ENCODE data around the gene PFKL. TPM values are rescaled to one million over a fixed set of nuclear protein-coding genes. Genes with fewer than 3 reads are reported as not detected.
A peak's percentile ranks its signal among the peaks of the same experiment; 100 is the strongest.
"Not testable (repeated sequence)": the region's sequence is repeated elsewhere in the genome, so short reads cannot be mapped to it uniquely, and the experiment has no call there.

The PFKL gene
- total RNA-seq, 1 donor from 2014 or later, result 48.7 TPM

- Histone ChIP-seq H3K4me2 (peak overlapping the region; percentile 59), H3F3A (ENCODE audit: low read depth) (peaks cover 15% of the 10 kb centered on the region), H3K4me1 (peaks cover 21% of the 10 kb centered on the region), H3K27me3 (peaks cover 75% of the 10 kb centered on the region), H4K20me1 (ENCODE audit: low read depth) (peaks cover 21% of the 10 kb centered on the region)
- TF ChIP-seq EZH2phosphoT487 (IDR thresholded peaks at IDR 0.05), result peak; percentile 75
- not testable (repeated sequence) for H3K9me3 Mint-ChIP-seq; H3K27ac ChIP-seq; H3K4me3 ChIP-seq; H3K36me3 Mint-ChIP-seq; H3K79me2 ChIP-seq (ENCODE audit: low read depth); H3K9me3 ChIP-seq (ENCODE audit: low read depth); H2AFZ ChIP-seq (replicated peaks); H3K36me3 ChIP-seq; H3K9ac ChIP-seq
- Mint-ChIP-seq H3K4me3 (peak overlapping the region; percentile 64), H3K27me3 (ENCODE audit: insufficient read depth, low read depth) (peaks cover 12% of the 10 kb centered on the region), H3K27ac (peak overlapping the region; percentile 66), H3K4me1 (peaks cover 26% of the 10 kb centered on the region)
- peak; percentile 58 for DNase-seq (ENCODE audit: low spot score)
These were observed 16.6 kb upstream of the PFKL start for GRCh38 chr21:44283211-44283785.

GRCh38 chr21:44283948-44284347 is 15.9 kb upstream of the PFKL start:
- no peaks in the 10 kb centered on the region for H3K36me3 ChIP-seq
- Mint-ChIP-seq H3K9me3 (no peaks in the 10 kb centered on the region), H3K27me3 (ENCODE audit: insufficient read depth, low read depth) (peaks cover 11% of the 10 kb centered on the region), H3K4me3 (no peak overlapping the region), H3K27ac (no peak overlapping the region), H3K4me1 (peaks cover 26% of the 10 kb centered on the region), H3K36me3 (no peaks in the 10 kb centered on the region)
- peaks cover 21% of the 10 kb centered on the region for H4K20me1 ChIP-seq (ENCODE audit: low read depth)
- peaks cover 15% of the 10 kb centered on the region for H3F3A ChIP-seq (ENCODE audit: low read depth)
- no peaks in the 10 kb centered on the region for H3K79me2 ChIP-seq (ENCODE audit: low read depth)
- H3K27ac ChIP-seq, result no peak overlapping the region
- no peak overlapping the region for H3K9ac ChIP-seq
- peak overlapping the region; percentile 59 for H3K4me2 ChIP-seq
- no peak overlapping the region for H3K4me3 ChIP-seq
- no peaks in the 10 kb centered on the region for H3K9me3 ChIP-seq (ENCODE audit: low read depth)
- no peak overlapping the region for H2AFZ ChIP-seq (replicated peaks)
- H3K4me1 ChIP-seq, result peaks cover 21% of the 10 kb centered on the region
- peaks cover 75% of the 10 kb centered on the region for H3K27me3 ChIP-seq
- DNase-seq (ENCODE audit: low spot score), result no peak
- no peak for TF ChIP-seq EZH2 (IDR thresholded peaks at IDR 0.05)
- TF ChIP-seq EZH2phosphoT487 (IDR thresholded peaks at IDR 0.05), result no peak
- no peak for TF ChIP-seq CTCF (IDR thresholded peaks at IDR 0.05)

GRCh38 chr21:44285138-44285992 is 14.5 kb upstream of the PFKL start, which contains the start of gene AIRE:
AIRE (plus strand) TSS chr21:44285876; CDS start chr21:44286007, 131 bp downstream.
- no peak for TF ChIP-seq CTCF (IDR thresholded peaks at IDR 0.05)
- peak; percentile 54 for TF ChIP-seq EZH2 (IDR thresholded peaks at IDR 0.05)
- H3K9ac ChIP-seq, result no peak within 1 kb of the TSS
- H3K4me2 ChIP-seq, result peak within 1 kb of the TSS; percentile 69
- H3F3A ChIP-seq (ENCODE audit: low read depth), result peaks cover 15% of the 10 kb centered on the region
- no peaks in the 10 kb centered on the region for H3K9me3 Mint-ChIP-seq
- H3K4me1 ChIP-seq, result peaks cover 21% of the 10 kb centered on the region
- peak within 1 kb of the TSS; percentile 30 for H3K4me3 ChIP-seq
- peaks cover 68% of the 10 kb centered on the region for H3K27me3 ChIP-seq
- no peaks in the 10 kb centered on the region for H3K36me3 Mint-ChIP-seq
- H3K79me2 ChIP-seq (ENCODE audit: low read depth), result no peaks in the 10 kb centered on the region
- no peaks in the 10 kb centered on the region for H3K36me3 ChIP-seq
- H4K20me1 ChIP-seq (ENCODE audit: low read depth), result peaks cover 21% of the 10 kb centered on the region
- no peaks in the 10 kb centered on the region for H3K9me3 ChIP-seq (ENCODE audit: low read depth)
- H3K4me1 Mint-ChIP-seq, result peaks cover 22% of the 10 kb centered on the region
- H3K27ac Mint-ChIP-seq, result no peak within 1 kb of the TSS
- no peak within 1 kb of the TSS for H2AFZ ChIP-seq (replicated peaks)
- H3K27ac ChIP-seq, result no peak within 1 kb of the TSS
- peak; percentile 40 for DNase-seq (ENCODE audit: low spot score)
- no peak within 1 kb of the TSS for H3K4me3 Mint-ChIP-seq
- peaks cover 7% of the 10 kb centered on the region for H3K27me3 Mint-ChIP-seq (ENCODE audit: insufficient read depth, low read depth)

Measured in neural progenitor cell (in vitro differentiated cells).